Naive thymus-derived CD4-positive, alpha-beta T cell (primary cell): ENCODE measurements around the gene NHLH2. TPM values are rescaled to one million over a fixed set of nuclear protein-coding genes. Genes with fewer than 3 reads are reported as not detected.

ENCODE experiments used
- ATAC-seq: fragments of 150-1000 bp; cut with Tn5 transposase; 2 replicates; pipeline ENCODE4 v1.10.0; 2021; ENCODE audit warnings: mild to moderate bottlenecking, moderate library complexity
- CTCF ChIA-PET: fragments of 350-600 bp; sonication (Branson Sonifier 250); formaldehyde crosslinking; loops from one replicate; lab custom pipeline; 2021; ENCODE audit warnings: antibody characterized with exemption; lab: Charles Lee
- POLR2A ChIA-PET: fragments of 350-600 bp; sonication (Branson Sonifier 250); formaldehyde crosslinking; loops from one replicate; lab custom pipeline; 2021; ENCODE audit warnings: antibody characterized with exemption, inconsistent platforms; lab: Charles Lee
- DNase-seq, 9 donors: peaks; one replicate each; pipeline versions ENCODE4 v3.0.0 to v3.0.0-alpha.2; 2020 to 2022; ENCODE audit warnings: mixed read lengths in 1 of 9
- H3K27ac ChIP-seq: one replicate; pipeline ENCODE4 v1.7.0; 2013; ENCODE audit warnings: mild to moderate bottlenecking, low read depth, low read length, moderate library complexity
- H3K27me3 ChIP-seq, 2 donors: one replicate each; pipeline ENCODE4 v1.7.0; 2013; ENCODE audit warnings: low read length in 2 of 2, mild to moderate bottlenecking in 2 of 2, moderate library complexity in 2 of 2; ENCODE audit not compliant: control insufficient read depth in 2 of 2, insufficient read depth in 2 of 2
- H3K36me3 ChIP-seq, 3 experiments: 1 replicate in 2 of 3; 2 replicates in 1 of 3; pipeline ENCODE4 v1.7.0; 2013; ENCODE audit warnings: low read length in 3 of 3, mild to moderate bottlenecking in 3 of 3, moderate library complexity in 1 of 3; ENCODE audit not compliant: insufficient read depth in 3 of 3, control insufficient read depth in 2 of 3
- H3K4me1 ChIP-seq, 2 donors: one replicate each; pipeline ENCODE4 v1.7.0; 2013; ENCODE audit warnings: low read length in 2 of 2, mild to moderate bottlenecking in 2 of 2, moderate library complexity in 1 of 2; ENCODE audit not compliant: control insufficient read depth in 2 of 2, insufficient read depth in 2 of 2
- H3K4me3 ChIP-seq: 2 replicates; pipeline ENCODE4 v1.7.0; 2013; ENCODE audit warnings: mild to moderate bottlenecking, low read length
- H3K9me3 ChIP-seq, 3 experiments: 1 replicate in 2 of 3; 2 replicates in 1 of 3; pipeline ENCODE4 v1.7.0; 2013; ENCODE audit warnings: low read length in 3 of 3; ENCODE audit not compliant: control insufficient read depth in 2 of 3
- H3K27ac Mint-ChIP-seq, 9 donors: one replicate each; pipeline ENCODE4 v1.8.0; 2020 to 2022; ENCODE audit warnings: mixed read lengths in 9 of 9, mild to moderate bottlenecking in 8 of 9, moderate library complexity in 5 of 9, inconsistent platforms in 2 of 9
- H3K27me3 Mint-ChIP-seq, 5 donors: one replicate each; pipeline ENCODE4 v1.8.0; 2021 to 2022; ENCODE audit warnings: mixed read lengths in 5 of 5, mild to moderate bottlenecking in 1 of 5
- H3K36me3 Mint-ChIP-seq, 5 donors: one replicate each; pipeline ENCODE4 v1.8.0; 2020 to 2022; ENCODE audit warnings: mixed read lengths in 5 of 5, mild to moderate bottlenecking in 3 of 5, inconsistent platforms in 1 of 5
- H3K4me1 Mint-ChIP-seq, 7 donors: one replicate each; pipeline ENCODE4 v1.8.0; 2020 to 2022; ENCODE audit warnings: mixed read lengths in 7 of 7, mild to moderate bottlenecking in 3 of 7, inconsistent platforms in 1 of 7
- H3K4me3 Mint-ChIP-seq, 10 donors: one replicate each; pipeline ENCODE4 v1.8.0; 2020 to 2022; ENCODE audit warnings: mild to moderate bottlenecking in 10 of 10, mixed read lengths in 10 of 10, moderate library complexity in 6 of 10, inconsistent platforms in 2 of 10
- H3K9me3 Mint-ChIP-seq, 11 donors: one replicate each; pipeline ENCODE4 v1.8.0; 2020 to 2022; ENCODE audit warnings: mixed read lengths in 11 of 11, mild to moderate bottlenecking in 4 of 11, inconsistent platforms in 1 of 11, moderate library complexity in 1 of 11
- intact Hi-C, 2 donors: fragments of 100-400 bp; cut with micrococcal nuclease; formaldehyde crosslinking; loops; one replicate each; pipeline ENCODE4 v1.15.1; 2023
- polyA plus RNA-seq, 2 donors: library from polyadenylated mRNA; unstranded; fragments of 300-500 nt; fragmentation: Illumina TruSeq; gene quantifications; one replicate each; pipeline ENCODE4 v1.2.3, GENCODE V29; 2021
- total RNA-seq, 6 experiments: library from RNA in 5 of 6; stranded (reverse) in 5 of 6; gene quantifications; 1 replicate in 5 of 6; 2 replicates in 1 of 6; pipeline ENCODE4 v1.2.3 and lab custom pipeline; 2021 to 2026

Gene NHLH2
- total and polyA plus RNA-seq, 7 experiments from 2014 or later: not detected

DNA sequence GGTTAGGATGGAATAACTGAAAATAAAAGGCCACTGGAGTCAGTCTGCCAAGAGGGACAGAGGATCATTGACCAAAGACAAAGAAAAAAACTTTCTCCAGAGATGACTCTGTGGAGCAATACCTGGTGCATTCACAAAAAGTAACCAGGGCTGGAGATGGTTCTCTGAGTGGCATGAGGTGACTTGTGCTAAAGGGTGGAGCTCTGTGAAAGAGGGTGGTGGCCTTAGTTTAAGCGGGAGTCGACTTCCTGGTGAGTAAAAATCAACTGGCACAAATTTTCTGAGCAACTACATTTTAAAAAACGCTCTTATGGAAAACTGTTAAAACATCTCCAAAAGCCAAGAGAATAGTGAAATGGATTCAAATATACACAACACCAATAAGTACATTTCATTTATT, 10.0 kb downstream of the NHLH2 start:
- peaks cover 68 to 84% (median 75%) of the 10 kb centered on the region in 5 donors for H3K27me3 Mint-ChIP-seq
- H3K36me3 Mint-ChIP-seq: peaks cover 0 to 6% (median 0%) of the 10 kb centered on the region in 5 donors
- H3K4me3 Mint-ChIP-seq: no peak overlapping the region
- ChIA-PET POLR2A (no interaction called here), CTCF (no interaction called here)
- intact Hi-C loops: no loop called here
- Histone ChIP-seq H3K27me3 (peaks cover 0 to 6% of the 10 kb centered on the region in 2 donors), H3K36me3 (no peaks in the 10 kb centered on the region), H3K9me3 (no peaks in the 10 kb centered on the region), H3K4me3 (no peak overlapping the region), H3K27ac (no peak overlapping the region), H3K4me1 (no peaks in the 10 kb centered on the region)
- ATAC-seq (no peak), DNase-seq (no peak)
- H3K27ac Mint-ChIP-seq: no peak overlapping the region
- H3K9me3 Mint-ChIP-seq: no peaks in the 10 kb centered on the region
- peaks cover 0 to 6% (median 5%) of the 10 kb centered on the region in 7 donors for H3K4me1 Mint-ChIP-seq

DNA sequence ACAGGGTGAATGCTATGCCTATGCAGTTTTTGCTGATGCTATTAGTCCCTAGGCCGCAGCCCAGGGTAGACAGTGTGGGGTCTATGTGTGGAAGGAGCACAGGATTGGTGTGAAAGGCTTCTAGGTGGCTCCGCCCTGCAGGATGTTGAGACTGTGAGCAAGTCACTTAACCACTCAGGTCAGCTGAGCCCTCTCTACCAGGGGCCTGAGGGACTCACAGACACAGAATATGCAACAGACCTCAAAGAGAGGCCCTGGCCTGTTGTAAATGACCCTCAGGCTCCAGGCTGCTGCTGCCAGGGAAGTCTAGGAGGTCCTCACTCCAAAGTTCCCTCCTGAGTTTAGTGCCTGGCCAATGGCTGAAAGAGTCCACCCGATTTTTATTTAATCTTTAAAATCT, 11.0 kb downstream of the NHLH2 start:
- Histone ChIP-seq H3K36me3 (no peaks in the 10 kb centered on the region), H3K27ac (no peak overlapping the region), H3K27me3 (peaks cover 0 to 6% of the 10 kb centered on the region in 2 donors), H3K9me3 (no peaks in the 10 kb centered on the region), H3K4me1 (no peaks in the 10 kb centered on the region), H3K4me3 (no peak overlapping the region)
- intact Hi-C loops: no loop called here
- Mint-ChIP-seq H3K4me3 (peak overlapping the region in 1 of 10 donors; percentile 5), H3K4me1 (peaks cover 0 to 6% (median 5%) of the 10 kb centered on the region in 7 donors), H3K27me3 (peaks cover 64 to 84% (median 74%) of the 10 kb centered on the region in 5 donors), H3K36me3 (peaks cover 0 to 6% (median 0%) of the 10 kb centered on the region in 5 donors), H3K9me3 (no peaks in the 10 kb centered on the region), H3K27ac (no peak overlapping the region)
- DNase-seq (no peak), ATAC-seq (no peak)
- ChIA-PET POLR2A (no interaction called here), CTCF (no interaction called here)

DNA sequence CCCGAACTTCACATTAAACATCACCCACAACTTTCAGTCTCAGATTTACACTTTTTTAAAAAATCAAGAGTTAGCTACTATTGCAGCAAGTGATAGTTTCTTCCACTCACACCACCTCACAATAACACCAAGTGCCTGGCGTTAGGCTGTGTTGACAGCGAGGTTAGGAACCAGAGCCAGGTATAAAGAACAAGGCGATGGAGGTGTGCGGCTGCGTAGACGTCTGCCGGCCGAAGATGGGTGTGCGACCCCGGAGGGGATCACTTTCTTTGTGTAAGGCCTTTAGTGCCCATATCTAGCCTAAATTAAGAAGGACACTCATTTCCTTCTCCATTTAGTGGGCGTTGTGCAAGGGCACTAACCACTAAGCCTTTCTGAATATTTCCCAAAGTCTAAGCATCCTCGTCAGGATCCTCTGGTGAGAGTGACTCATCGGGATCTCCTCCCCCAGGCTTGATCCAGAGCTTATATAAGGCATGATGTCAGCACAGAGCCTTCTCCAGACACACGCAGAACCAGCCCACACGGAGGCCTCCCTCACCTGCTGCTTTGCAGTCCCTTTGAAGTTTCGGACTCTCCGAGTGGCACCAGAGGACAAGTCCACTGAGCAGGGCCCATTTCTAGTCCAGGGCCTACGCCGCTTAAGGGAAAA, 11.8 kb downstream of the NHLH2 start:
- no peak overlapping the region for H3K27ac ChIP-seq
- DNase-seq: no peak
- H3K27ac Mint-ChIP-seq: no peak overlapping the region

DNA sequence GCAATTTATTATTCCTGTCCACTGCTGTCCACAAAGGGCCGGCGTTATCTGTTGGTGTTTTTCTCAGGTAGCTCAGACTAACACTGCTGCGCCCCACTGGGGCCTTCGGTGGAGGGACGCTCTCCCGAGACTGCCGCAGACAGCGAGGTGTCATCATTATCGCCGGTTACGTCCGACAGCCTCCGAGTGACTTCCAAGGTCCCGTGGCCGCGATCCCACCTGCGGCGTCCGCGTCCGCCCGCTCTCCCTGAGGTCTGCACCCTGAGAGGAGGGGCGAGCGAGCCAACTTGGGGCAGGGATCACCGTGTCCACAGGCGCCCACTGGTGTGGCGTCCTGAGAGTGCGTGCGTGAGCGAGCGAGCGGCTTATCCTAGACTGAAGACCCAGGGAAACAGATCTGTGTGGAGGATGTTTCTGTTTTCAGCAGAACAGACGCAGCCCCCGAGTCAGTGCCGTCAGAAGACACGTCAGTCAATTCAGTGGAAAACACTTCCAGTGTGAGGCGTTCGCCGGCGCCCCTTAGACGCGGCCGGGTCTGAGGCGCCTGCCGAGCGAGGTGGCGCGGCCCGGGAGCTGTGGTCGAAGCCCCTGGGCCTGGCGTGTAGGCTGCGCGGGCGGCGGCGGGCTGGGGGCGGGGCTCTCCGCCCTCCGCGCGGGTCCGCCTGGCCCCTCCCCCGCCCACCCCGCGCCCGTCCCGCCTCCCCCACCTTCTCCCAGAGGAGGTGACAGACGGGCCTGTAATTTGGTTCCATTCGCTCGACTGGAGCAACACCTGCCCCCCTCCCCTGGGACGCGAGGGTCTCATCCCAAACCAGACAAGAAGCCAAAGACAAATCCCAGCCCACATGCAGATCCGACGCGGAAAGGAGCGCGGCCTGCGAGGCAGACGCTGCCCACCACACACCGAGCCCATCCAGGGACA, 12.6 kb downstream of the NHLH2 start:
- Histone ChIP-seq H3K27me3 (peaks cover 0 to 6% of the 10 kb centered on the region in 2 donors), H3K27ac (no peak overlapping the region), H3K9me3 (no peaks in the 10 kb centered on the region), H3K36me3 (no peaks in the 10 kb centered on the region), H3K4me3 (no peak overlapping the region), H3K4me1 (no peaks in the 10 kb centered on the region)
- peaks cover 0 to 2% (median 0%) of the 10 kb centered on the region in 11 donors for H3K9me3 Mint-ChIP-seq
- H3K27ac Mint-ChIP-seq: no peak overlapping the region
- H3K4me3 Mint-ChIP-seq: peak overlapping the region; percentile 59 to 82 (median 74)
- peaks cover 0 to 6% (median 5%) of the 10 kb centered on the region in 7 donors for H3K4me1 Mint-ChIP-seq
- peak; percentile 57 for ATAC-seq
- DNase-seq: peak in 5 of 9 donors; percentile 6 to 25 (median 12)
- intact Hi-C loops: no loop called here
- peaks cover 0 to 6% (median 0%) of the 10 kb centered on the region in 5 donors for H3K36me3 Mint-ChIP-seq
- ChIA-PET POLR2A (no interaction called here), CTCF (no interaction called here)
- H3K27me3 Mint-ChIP-seq: peaks cover 62 to 81% (median 75%) of the 10 kb centered on the region in 5 donors

More for the DNA sequence above, 11.8 kb downstream of the NHLH2 start:
- peaks cover 0 to 6% of the 10 kb centered on the region in 2 donors for H3K27me3 ChIP-seq
- H3K36me3 ChIP-seq: no peaks in the 10 kb centered on the region
- Mint-ChIP-seq H3K4me1 (peaks cover 0 to 6% (median 5%) of the 10 kb centered on the region in 7 donors), H3K9me3 (no peaks in the 10 kb centered on the region), H3K4me3 (peak overlapping the region; percentile 59 to 82 (median 74)), H3K27me3 (peaks cover 64 to 86% (median 74%) of the 10 kb centered on the region in 5 donors), H3K36me3 (peaks cover 0 to 6% (median 0%) of the 10 kb centered on the region in 5 donors)
- intact Hi-C loops: no loop called here
- no peaks in the 10 kb centered on the region for H3K4me1 ChIP-seq
- no peaks in the 10 kb centered on the region for H3K9me3 ChIP-seq
- peak; percentile 73 for ATAC-seq
- CTCF ChIA-PET: no interaction called here
- H3K4me3 ChIP-seq: no peak overlapping the region
- POLR2A ChIA-PET: no interaction called here

DNA sequence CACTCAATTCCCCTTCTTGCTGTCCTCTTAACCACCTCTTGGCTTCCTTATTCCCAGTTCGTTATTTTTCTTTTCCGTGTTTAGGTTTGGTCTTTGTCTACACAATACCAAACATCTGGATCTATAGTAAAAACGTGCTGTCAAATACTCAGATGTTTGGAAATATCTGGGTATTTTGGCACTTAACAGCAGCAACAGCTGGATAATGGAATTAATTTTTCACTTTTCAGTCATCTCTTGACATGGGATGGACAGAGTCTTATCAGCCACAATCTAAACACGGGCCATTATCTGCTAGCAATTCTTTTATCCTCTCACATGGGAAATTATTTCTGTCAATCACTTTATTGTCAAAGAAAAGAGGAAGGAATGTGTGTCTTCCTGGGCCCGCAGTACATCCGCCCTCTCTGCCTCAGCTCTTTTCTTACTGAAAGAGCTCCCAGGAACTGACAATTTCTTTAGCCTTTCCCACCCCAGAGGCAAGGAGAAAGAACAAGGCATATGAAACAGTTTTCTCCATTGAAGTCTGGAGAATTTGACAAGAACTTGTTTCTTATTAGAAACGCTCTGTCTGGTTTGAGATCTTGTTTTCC, 13.4 kb downstream of the NHLH2 start:
- intact Hi-C loops: no loop called here
- peak overlapping the region in 7 of 10 donors; percentile 5 to 76 (median 49) for H3K4me3 Mint-ChIP-seq
- ChIA-PET CTCF (no interaction called here), POLR2A (no interaction called here)
- H3K9me3 Mint-ChIP-seq: peaks cover 0 to 8% (median 3%) of the 10 kb centered on the region in 11 donors
- Histone ChIP-seq H3K4me3 (no peak overlapping the region), H3K9me3 (no peaks in the 10 kb centered on the region), H3K4me1 (no peaks in the 10 kb centered on the region), H3K27me3 (peaks cover 0 to 6% of the 10 kb centered on the region in 2 donors), H3K36me3 (no peaks in the 10 kb centered on the region), H3K27ac (no peak overlapping the region)
- ATAC-seq: no peak
- H3K36me3 Mint-ChIP-seq: peaks cover 0 to 4% (median 0%) of the 10 kb centered on the region in 5 donors
- no peak for DNase-seq
- peaks cover 60 to 79% (median 71%) of the 10 kb centered on the region in 5 donors for H3K27me3 Mint-ChIP-seq
- no peak overlapping the region for H3K27ac Mint-ChIP-seq
- H3K4me1 Mint-ChIP-seq: peaks cover 0 to 6% (median 5%) of the 10 kb centered on the region in 7 donors

DNA sequence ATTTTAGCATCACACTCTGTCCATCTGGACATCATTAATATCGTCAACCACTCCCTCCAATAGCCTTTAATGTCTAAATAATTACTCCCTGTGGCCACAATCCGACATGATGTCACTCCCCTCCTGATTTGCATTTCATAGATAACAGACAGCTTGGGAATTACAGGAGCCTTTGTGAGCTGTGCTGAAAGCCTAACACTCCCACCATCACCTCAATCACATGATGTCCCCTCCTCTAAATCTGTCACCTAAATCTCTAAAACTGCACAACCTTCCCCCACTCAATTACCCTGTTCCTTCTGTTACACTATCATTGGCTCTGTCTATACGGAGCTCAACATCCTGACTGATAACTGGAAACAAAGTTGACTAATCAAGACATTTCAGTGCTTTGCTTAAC, 14.3 kb downstream of the NHLH2 start:
- CTCF ChIA-PET: no interaction called here
- Mint-ChIP-seq H3K27ac (no peak overlapping the region), H3K9me3 (peaks cover 0 to 10% (median 3%) of the 10 kb centered on the region in 11 donors)

More for the DNA sequence above, 14.3 kb downstream of the NHLH2 start:
- Mint-ChIP-seq H3K36me3 (peaks cover 0 to 3% (median 0%) of the 10 kb centered on the region in 5 donors), H3K4me1 (peaks cover 0 to 6% (median 5%) of the 10 kb centered on the region in 7 donors), H3K4me3 (no peak overlapping the region), H3K27me3 (peaks cover 60 to 75% (median 68%) of the 10 kb centered on the region in 5 donors)
- H3K9me3 ChIP-seq: no peaks in the 10 kb centered on the region
- no peaks in the 10 kb centered on the region for H3K36me3 ChIP-seq
- POLR2A ChIA-PET: no interaction called here
- peaks cover 0 to 6% of the 10 kb centered on the region in 2 donors for H3K27me3 ChIP-seq
- H3K4me3 ChIP-seq: no peak overlapping the region
- no peak overlapping the region for H3K27ac ChIP-seq
- H3K4me1 ChIP-seq: no peaks in the 10 kb centered on the region
- DNase-seq (no peak), ATAC-seq (no peak)
- intact Hi-C loops: no loop called here
